Measurements from ENCODE around the gene ZXDC.

Gene ZXDC

DNA sequence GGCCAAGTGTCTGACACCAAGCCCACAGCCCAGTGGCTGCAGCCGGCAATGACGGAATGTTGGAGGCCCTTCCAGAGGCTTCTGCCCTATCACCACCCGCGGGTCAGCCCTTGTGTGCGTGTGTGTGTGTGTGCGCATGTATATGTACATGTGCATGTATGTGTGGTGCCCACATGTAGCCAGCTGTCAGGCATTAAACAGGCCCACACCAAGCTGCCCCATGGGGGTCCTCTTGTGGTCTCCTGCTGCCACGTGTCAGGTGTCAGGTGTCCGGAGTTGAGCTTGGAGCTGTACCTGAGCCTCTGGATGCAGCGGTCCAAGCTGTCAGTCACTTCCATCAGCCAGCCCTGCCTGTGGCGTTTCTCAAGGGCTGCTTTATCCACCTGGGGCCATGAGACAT is 28.0 kb upstream of the ZXDC start:
- no peaks in the 10 kb centered on the region for H3K4me1 ChIP-seq
- H3K9me3 ChIP-seq, result no peaks in the 10 kb centered on the region
- no peaks in the 10 kb centered on the region for H3K27me3 ChIP-seq
- DNase-seq, result no peak
- no peak overlapping the region for H3K4me3 ChIP-seq (ENCODE audit: low read depth, low read length)
- no peaks in the 10 kb centered on the region for H3K36me3 ChIP-seq
- no peak for TF ChIP-seq CTCF (IDR thresholded peaks at IDR 0.05; ENCODE audit: low read depth, low read length)

DNA sequence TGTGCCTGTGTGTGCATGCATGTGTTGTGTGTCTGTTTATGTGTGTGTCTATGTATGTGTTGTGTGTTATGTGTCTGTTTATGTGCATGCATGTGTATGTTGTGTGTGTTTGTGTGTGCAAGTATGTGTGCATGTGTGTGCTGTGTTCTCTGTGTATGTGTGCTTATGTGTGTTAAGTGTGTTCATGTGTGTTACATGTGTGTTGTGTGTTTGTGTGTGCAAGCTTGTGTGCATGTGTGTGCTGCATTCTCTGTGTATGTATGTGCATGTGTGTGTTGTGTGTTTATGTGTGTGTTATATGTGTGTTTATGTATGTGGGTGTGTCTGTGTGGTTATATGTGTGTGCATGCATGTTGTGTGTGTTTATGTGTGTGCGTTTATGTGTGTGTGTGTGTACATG is 27.0 kb upstream of the ZXDC start:
- H3K36me3 ChIP-seq, result no peaks in the 10 kb centered on the region
- no peak for TF ChIP-seq CTCF (IDR thresholded peaks at IDR 0.05; ENCODE audit: low read depth, low read length)
- H3K4me3 ChIP-seq (ENCODE audit: low read depth, low read length), result no peak overlapping the region
- no peaks in the 10 kb centered on the region for H3K9me3 ChIP-seq
- H3K4me1 ChIP-seq, result no peaks in the 10 kb centered on the region
- H3K27me3 ChIP-seq, result no peaks in the 10 kb centered on the region
- DNase-seq, result no peak

GRCh38 chr3:126501736-126502135 is 26.0 kb upstream of the ZXDC start:
- no peaks in the 10 kb centered on the region for H3K4me1 ChIP-seq
- DNase-seq, result no peak
- no peak overlapping the region for H3K4me3 ChIP-seq (ENCODE audit: low read depth, low read length)
- no peaks in the 10 kb centered on the region for H3K27me3 ChIP-seq
- H3K9me3 ChIP-seq, result no peaks in the 10 kb centered on the region
- no peak for TF ChIP-seq CTCF (IDR thresholded peaks at IDR 0.05; ENCODE audit: low read depth, low read length)
- no peaks in the 10 kb centered on the region for H3K36me3 ChIP-seq

DNA sequence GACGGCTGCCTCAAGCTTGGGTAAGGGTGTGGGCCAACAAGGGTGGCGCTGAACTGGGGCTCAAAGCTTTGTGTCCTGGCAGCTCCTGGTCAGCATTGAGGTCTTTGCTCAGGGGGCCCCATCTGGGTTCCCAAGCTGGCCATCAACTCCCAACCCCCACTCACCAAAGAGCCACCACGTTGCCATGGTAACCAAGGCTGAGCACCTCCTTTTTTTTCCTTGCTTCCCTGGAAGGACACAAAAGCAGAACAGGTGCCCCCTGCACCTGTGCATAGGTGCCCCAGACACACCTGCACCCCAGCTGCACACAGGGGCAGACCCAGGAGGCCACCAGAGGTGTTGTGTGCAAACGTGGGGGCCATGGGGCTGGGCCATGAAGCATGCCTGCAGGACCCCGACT is 25.4 kb upstream of the ZXDC start:
- no peak for DNase-seq
- no peak overlapping the region for H3K4me3 ChIP-seq (ENCODE audit: low read depth, low read length)

DNA sequence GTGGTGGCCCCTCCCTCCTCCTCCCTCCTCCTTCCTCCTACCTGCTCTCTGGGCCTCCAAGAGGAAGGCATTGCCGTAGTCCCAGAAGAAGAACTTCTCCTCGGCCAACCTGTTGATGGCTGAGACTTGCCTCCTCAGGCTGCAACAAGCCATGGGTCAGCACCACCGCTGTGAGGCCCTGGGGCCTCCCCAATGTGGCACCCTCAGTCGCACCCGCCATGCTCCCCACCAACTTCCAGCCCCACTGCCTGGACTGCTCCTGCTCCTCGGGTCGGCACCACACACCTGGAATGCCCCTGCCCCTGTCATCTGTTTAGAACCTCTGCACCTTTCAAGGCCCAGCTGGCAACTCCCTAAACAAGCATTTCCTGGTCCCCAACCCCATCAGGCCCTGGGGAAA is 24.3 kb upstream of the ZXDC start:
- DNase-seq, result no peak
- no peaks in the 10 kb centered on the region for H3K36me3 ChIP-seq
- no peak overlapping the region for H3K4me3 ChIP-seq (ENCODE audit: low read depth, low read length)
- no peaks in the 10 kb centered on the region for H3K9me3 ChIP-seq
- no peak for TF ChIP-seq CTCF (IDR thresholded peaks at IDR 0.05; ENCODE audit: low read depth, low read length)
- H3K4me1 ChIP-seq, result no peaks in the 10 kb centered on the region
- H3K27me3 ChIP-seq, result no peaks in the 10 kb centered on the region

More for the DNA sequence above, 25.4 kb upstream of the ZXDC start:
- no peaks in the 10 kb centered on the region for H3K4me1 ChIP-seq
- no peaks in the 10 kb centered on the region for H3K9me3 ChIP-seq
- no peak for TF ChIP-seq CTCF (IDR thresholded peaks at IDR 0.05; ENCODE audit: low read depth, low read length)
- no peaks in the 10 kb centered on the region for H3K27me3 ChIP-seq
- H3K36me3 ChIP-seq, result no peaks in the 10 kb centered on the region

DNA sequence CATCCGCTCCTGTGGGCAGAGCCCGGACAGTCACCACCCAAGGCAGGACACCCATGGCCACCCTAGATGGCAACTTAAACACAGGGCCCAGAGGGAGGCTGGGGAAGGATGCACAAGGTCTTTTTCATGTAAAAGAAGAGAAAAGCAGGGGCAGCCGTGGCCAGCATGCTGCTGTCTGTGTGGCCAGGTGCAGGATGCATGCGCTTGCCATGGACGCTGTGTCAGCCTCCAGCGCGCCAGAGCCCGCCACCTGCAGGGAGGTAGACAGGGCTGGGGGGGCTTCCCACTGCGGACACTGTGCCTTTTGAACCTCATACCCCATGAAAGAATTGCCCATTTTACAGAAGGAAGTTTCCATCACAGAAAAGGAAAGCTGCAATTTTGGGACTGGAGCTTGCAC is 23.7 kb upstream of the ZXDC start:
- Histone ChIP-seq H3K27me3 (no peaks in the 10 kb centered on the region), H3K4me1 (no peaks in the 10 kb centered on the region), H3K4me3 (ENCODE audit: low read depth, low read length) (no peak overlapping the region), H3K9me3 (no peaks in the 10 kb centered on the region), H3K36me3 (no peaks in the 10 kb centered on the region)
- DNase-seq, result no peak
- TF ChIP-seq CTCF (IDR thresholded peaks at IDR 0.05; ENCODE audit: low read depth, low read length), result no peak

All from BE2C (cell line).